ENCODE data around the gene FUT8. TPM values are rescaled to one million over a fixed set of nuclear protein-coding genes. Genes with fewer than 3 reads are reported as not detected.

Gene FUT8
- total RNA-seq, 5 donors from 2014 or later (not counting 1 experiment from before 2014, with no cell fraction given) = 37.6 to 51.7 (median 43.9) TPM

- Mint-ChIP-seq H3K27me3 (no peaks in the 10 kb centered on the region), H3K36me3 (peaks cover 30% of the 10 kb centered on the region), H3K9me3 (no peaks in the 10 kb centered on the region), H3K27ac (no peak overlapping the region), H3K4me1 (peaks cover 66 to 72% (median 68%) of the 10 kb centered on the region in 3 donors), H3K4me3 (no peak overlapping the region)
- H3K4me1 ChIP-seq (ENCODE audit: control insufficient read depth in 1 of 2, extremely low read depth in 1 of 2, insufficient read depth in 2 of 2, low read length in 2 of 2) = peaks cover 6 to 7% of the 10 kb centered on the region in 2 experiments
- no CpG with 5 or more reads among the region's 5 CpGs for WGBS (ENCODE audit: insufficient coverage)
- ATAC-seq (replicated peaks in 1 of 4) (no peak), DNase-seq (no peak)
- CTCF ChIA-PET = interaction anchor here (0.6 to 1.0 kb wide), 3 partner anchors 44 to 435 kb away, joined by 3 to 8 read pairs (median 6); no protein-coding TSS in a partner anchor
- H3K27me3 ChIP-seq (replicated peaks in 1 of 2; ENCODE audit: control insufficient read depth in 2 of 2, extremely low read depth in 1 of 2, insufficient read depth in 2 of 2, low read length in 1 of 2) = no peaks in the 10 kb centered on the region
- POLR2A ChIA-PET = interaction anchor here in 1 of 2 donors (0.5 to 0.7 kb wide), 2 partner anchors 306 to 1540 kb away, joined by 3 read pairs; no protein-coding TSS in a partner anchor
- no peak overlapping the region for H3K4me3 ChIP-seq (ENCODE audit: control insufficient read depth in 1 of 2, extremely low read depth in 1 of 2, low read length in 1 of 2)
- H3K36me3 ChIP-seq (ENCODE audit: control insufficient read depth in 2 of 2, extremely low read depth in 1 of 2, insufficient read depth in 1 of 2, low read length in 1 of 2) = peaks cover 0 to 3% of the 10 kb centered on the region in 2 donors
- peaks cover under 1% of the 10 kb centered on the region for H3K9me3 ChIP-seq
- no peak overlapping the region for H3K27ac ChIP-seq (ENCODE audit: low read length)
Observed at GRCh38 chr14:65429757-65430156, 17.2 kb downstream of the FUT8 start.

- Histone ChIP-seq H3K4me1 (ENCODE audit: control insufficient read depth in 1 of 2, extremely low read depth in 1 of 2, insufficient read depth in 2 of 2, low read length in 2 of 2) (peaks cover 6 to 7% of the 10 kb centered on the region in 2 experiments), H3K4me3 (ENCODE audit: control insufficient read depth in 1 of 2, extremely low read depth in 1 of 2, low read length in 1 of 2) (no peak overlapping the region), H3K27me3 (replicated peaks in 1 of 2; ENCODE audit: control insufficient read depth in 2 of 2, extremely low read depth in 1 of 2, insufficient read depth in 2 of 2, low read length in 1 of 2) (no peaks in the 10 kb centered on the region), H3K36me3 (ENCODE audit: control insufficient read depth in 2 of 2, extremely low read depth in 1 of 2, insufficient read depth in 1 of 2, low read length in 1 of 2) (peaks cover 6 to 13% of the 10 kb centered on the region in 2 donors), H3K27ac (ENCODE audit: low read length) (no peak overlapping the region), H3K9me3 (peaks cover 6% of the 10 kb centered on the region)
- ATAC-seq (replicated peaks in 1 of 4) (no peak), DNase-seq (no peak)
- POLR2A ChIA-PET = interaction anchor here in 1 of 2 donors (0.7 kb wide), 1 partner anchor 11 kb away, joined by 4 read pairs; no protein-coding TSS in a partner anchor
- Mint-ChIP-seq H3K36me3 (peaks cover 38% of the 10 kb centered on the region), H3K4me3 (no peak overlapping the region), H3K27ac (no peak overlapping the region), H3K27me3 (no peaks in the 10 kb centered on the region), H3K4me1 (peaks cover 62 to 64% (median 63%) of the 10 kb centered on the region in 3 donors), H3K9me3 (no peaks in the 10 kb centered on the region)
- CTCF ChIA-PET = interaction anchor here in 1 of 2 donors (0.6 kb wide), 1 partner anchor 106 kb away, joined by 3 read pairs; no protein-coding TSS in a partner anchor
- 97% methylated on average over 5 of the region's 7 CpGs for WGBS (ENCODE audit: insufficient coverage)
Observed at GRCh38 chr14:65431245-65431644, 18.7 kb downstream of the FUT8 start.

DNA sequence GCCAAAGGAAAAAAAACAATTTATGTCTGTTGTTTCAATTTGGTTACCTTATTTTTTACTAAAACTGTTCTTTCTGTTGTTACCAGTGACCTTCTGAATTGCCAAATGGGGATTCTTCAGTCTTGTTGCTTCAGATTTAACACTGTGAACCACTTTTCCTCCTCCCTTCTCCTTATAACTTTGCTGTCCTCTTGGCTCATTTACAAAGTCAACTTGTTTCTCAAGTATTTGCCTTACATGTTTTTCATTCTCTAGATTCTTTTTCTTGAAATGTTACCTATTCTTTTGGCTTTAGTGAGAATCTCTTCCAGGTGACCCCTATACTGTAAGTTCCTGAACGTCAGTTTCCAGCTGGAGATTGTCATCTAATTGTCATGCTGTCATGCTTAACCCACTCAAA is 19.4 kb downstream of the FUT8 start:
- CTCF ChIA-PET = interaction anchor here in 1 of 2 donors (0.6 kb wide), 1 partner anchor 106 kb away, joined by 3 read pairs; no protein-coding TSS in a partner anchor
- no peaks in the 10 kb centered on the region for H3K9me3 Mint-ChIP-seq
- Histone ChIP-seq H3K36me3 (ENCODE audit: control insufficient read depth in 2 of 2, extremely low read depth in 1 of 2, insufficient read depth in 1 of 2, low read length in 1 of 2) (peaks cover 6 to 13% of the 10 kb centered on the region in 2 donors), H3K27me3 (replicated peaks in 1 of 2; ENCODE audit: control insufficient read depth in 2 of 2, extremely low read depth in 1 of 2, insufficient read depth in 2 of 2, low read length in 1 of 2) (no peaks in the 10 kb centered on the region), H3K4me3 (ENCODE audit: control insufficient read depth in 1 of 2, extremely low read depth in 1 of 2, low read length in 1 of 2) (no peak overlapping the region), H3K27ac (ENCODE audit: low read length) (no peak overlapping the region), H3K4me1 (ENCODE audit: control insufficient read depth in 1 of 2, extremely low read depth in 1 of 2, insufficient read depth in 2 of 2, low read length in 2 of 2) (peaks cover 6 to 7% of the 10 kb centered on the region in 2 experiments), H3K9me3 (peaks cover 6% of the 10 kb centered on the region)
- no peak for DNase-seq
- peaks cover 32% of the 10 kb centered on the region for H3K36me3 Mint-ChIP-seq
- POLR2A ChIA-PET = no interaction called here
- ATAC-seq (replicated peaks in 1 of 4) = no peak
- H3K4me3 Mint-ChIP-seq = no peak overlapping the region
- H3K27me3 Mint-ChIP-seq = no peaks in the 10 kb centered on the region
- whole genome bisulfite sequencing (ENCODE audit: insufficient coverage) = no CpG with 5 or more reads among the region's 1 CpG
- H3K4me1 Mint-ChIP-seq = peaks cover 60 to 63% (median 62%) of the 10 kb centered on the region in 3 donors
- H3K27ac Mint-ChIP-seq = peak overlapping the region in 1 of 2 donors; percentile 50

- Histone ChIP-seq H3K27ac (ENCODE audit: low read length) (no peak overlapping the region), H3K27me3 (replicated peaks in 1 of 2; ENCODE audit: control insufficient read depth in 2 of 2, extremely low read depth in 1 of 2, insufficient read depth in 2 of 2, low read length in 1 of 2) (no peaks in the 10 kb centered on the region), H3K36me3 (ENCODE audit: control insufficient read depth in 2 of 2, extremely low read depth in 1 of 2, insufficient read depth in 1 of 2, low read length in 1 of 2) (peaks cover 6 to 13% of the 10 kb centered on the region in 2 donors), H3K4me3 (ENCODE audit: control insufficient read depth in 1 of 2, extremely low read depth in 1 of 2, low read length in 1 of 2) (no peak overlapping the region), H3K4me1 (ENCODE audit: control insufficient read depth in 1 of 2, extremely low read depth in 1 of 2, insufficient read depth in 2 of 2, low read length in 2 of 2) (peaks cover 6 to 7% of the 10 kb centered on the region in 2 experiments), H3K9me3 (peaks cover 6% of the 10 kb centered on the region)
- Mint-ChIP-seq H3K9me3 (no peaks in the 10 kb centered on the region), H3K36me3 (peaks cover 29% of the 10 kb centered on the region), H3K4me3 (no peak overlapping the region), H3K27ac (no peak overlapping the region), H3K27me3 (no peaks in the 10 kb centered on the region), H3K4me1 (peaks cover 60 to 64% (median 62%) of the 10 kb centered on the region in 3 donors)
- ATAC-seq (replicated peaks in 1 of 4) (no peak), DNase-seq (no peak)
- POLR2A ChIA-PET = no interaction called here
- no CpG with 5 or more reads among the region's 6 CpGs for WGBS (ENCODE audit: insufficient coverage)
- CTCF ChIA-PET = no interaction called here
Observed at GRCh38 chr14:65432361-65432948, 19.9 kb downstream of the FUT8 start.

GRCh38 chr14:65433157-65433556 is 20.6 kb downstream of the FUT8 start:
- Mint-ChIP-seq H3K4me1 (peaks cover 63 to 66% (median 64%) of the 10 kb centered on the region in 3 donors), H3K9me3 (no peaks in the 10 kb centered on the region), H3K4me3 (no peak overlapping the region), H3K27me3 (no peaks in the 10 kb centered on the region), H3K36me3 (peaks cover 27% of the 10 kb centered on the region), H3K27ac (no peak overlapping the region)
- Histone ChIP-seq H3K9me3 (peaks cover 6% of the 10 kb centered on the region), H3K27ac (ENCODE audit: low read length) (no peak overlapping the region), H3K27me3 (replicated peaks in 1 of 2; ENCODE audit: control insufficient read depth in 2 of 2, extremely low read depth in 1 of 2, insufficient read depth in 2 of 2, low read length in 1 of 2) (no peaks in the 10 kb centered on the region), H3K4me1 (ENCODE audit: control insufficient read depth in 1 of 2, extremely low read depth in 1 of 2, insufficient read depth in 2 of 2, low read length in 2 of 2) (peaks cover 6 to 8% of the 10 kb centered on the region in 2 experiments), H3K36me3 (ENCODE audit: control insufficient read depth in 2 of 2, extremely low read depth in 1 of 2, insufficient read depth in 1 of 2, low read length in 1 of 2) (peaks cover 6 to 13% of the 10 kb centered on the region in 2 donors), H3K4me3 (ENCODE audit: control insufficient read depth in 1 of 2, extremely low read depth in 1 of 2, low read length in 1 of 2) (no peak overlapping the region)
- no CpG with 5 or more reads among the region's 2 CpGs for WGBS (ENCODE audit: insufficient coverage)
- DNase-seq (no peak), ATAC-seq (replicated peaks in 1 of 4) (peak in 1 of 4 experiments; percentile 49)
- POLR2A ChIA-PET = no interaction called here
- CTCF ChIA-PET = interaction anchor here (0.6 to 1.2 kb wide), 2 partner anchors 17 to 18 kb away, joined by 3 to 5 read pairs; no protein-coding TSS in a partner anchor

GRCh38 chr14:65433646-65434045 is 21.1 kb downstream of the FUT8 start:
- Histone ChIP-seq H3K4me3 (ENCODE audit: control insufficient read depth in 1 of 2, extremely low read depth in 1 of 2, low read length in 1 of 2) (no peak overlapping the region), H3K9me3 (peaks cover 6% of the 10 kb centered on the region), H3K27ac (ENCODE audit: low read length) (no peak overlapping the region), H3K27me3 (replicated peaks in 1 of 2; ENCODE audit: control insufficient read depth in 2 of 2, extremely low read depth in 1 of 2, insufficient read depth in 2 of 2, low read length in 1 of 2) (no peaks in the 10 kb centered on the region), H3K36me3 (ENCODE audit: control insufficient read depth in 2 of 2, extremely low read depth in 1 of 2, insufficient read depth in 1 of 2, low read length in 1 of 2) (peaks cover 6 to 13% of the 10 kb centered on the region in 2 donors), H3K4me1 (ENCODE audit: control insufficient read depth in 1 of 2, extremely low read depth in 1 of 2, insufficient read depth in 2 of 2, low read length in 2 of 2) (peaks cover 6 to 13% of the 10 kb centered on the region in 2 experiments)
- ATAC-seq (replicated peaks in 1 of 4) (no peak), DNase-seq (no peak)
- Mint-ChIP-seq H3K27me3 (no peaks in the 10 kb centered on the region), H3K4me3 (no peak overlapping the region), H3K36me3 (peaks cover 22% of the 10 kb centered on the region), H3K4me1 (peaks cover 63 to 66% (median 64%) of the 10 kb centered on the region in 3 donors), H3K27ac (peak overlapping the region in 1 of 2 donors; percentile 71), H3K9me3 (no peaks in the 10 kb centered on the region)
- POLR2A ChIA-PET = no interaction called here
- no CpG with 5 or more reads among the region's 2 CpGs for WGBS (ENCODE audit: insufficient coverage)
- CTCF ChIA-PET = interaction anchor here (0.6 to 1.2 kb wide), 2 partner anchors 18 to 19 kb away, joined by 3 to 5 read pairs; no protein-coding TSS in a partner anchor

Data from T-cell (primary cell).